Trophoblast cell (in vitro differentiated cells and primary cell): ENCODE data around the gene FGGY.

ENCODE experiments used
- DNase-seq, 2 donors: peaks; one replicate each; pipeline ENCODE4 v3.0.0-alpha.2; 2016
- H2AFZ ChIP-seq: 2 replicates; pipeline ENCODE4 v1.6.1; 2013; ENCODE audit warnings: low read length, moderate library complexity, mild to moderate bottlenecking; ENCODE audit not compliant: insufficient read depth, poor library complexity
- H2AK5ac ChIP-seq: 2 replicates; pipeline ENCODE4 v1.6.1; 2013; ENCODE audit warnings: mild to moderate bottlenecking, low read length
- H2BK120ac ChIP-seq: 2 replicates; pipeline ENCODE4 v1.6.1; 2013; ENCODE audit warnings: low read length, mild to moderate bottlenecking, moderate library complexity; ENCODE audit not compliant: insufficient read depth, poor library complexity
- H2BK12ac ChIP-seq: 2 replicates; pipeline ENCODE4 v1.6.1; 2013; ENCODE audit warnings: mild to moderate bottlenecking, low read length, moderate library complexity
- H2BK5ac ChIP-seq: 2 replicates; pipeline ENCODE4 v1.6.1; 2013; ENCODE audit warnings: low read length, low read depth, moderate library complexity, mild to moderate bottlenecking; ENCODE audit not compliant: poor library complexity
- H3K14ac ChIP-seq: 2 replicates; pipeline ENCODE4 v1.6.1; 2013; ENCODE audit warnings: mild to moderate bottlenecking, low read length
- H3K18ac ChIP-seq: 2 replicates; pipeline ENCODE4 v1.6.1; 2013; ENCODE audit warnings: mild to moderate bottlenecking, low read length
- H3K23ac ChIP-seq: 2 replicates; pipeline ENCODE4 v1.6.1; 2013; ENCODE audit warnings: low read length
- H3K27ac ChIP-seq: 2 replicates; pipeline ENCODE4 v1.5.1; 2013; ENCODE audit warnings: low read depth, mild to moderate bottlenecking, inconsistent platforms, low read length, moderate library complexity
- H3K27me3 ChIP-seq: 2 replicates; pipeline ENCODE4 v1.6.1; 2013; ENCODE audit warnings: inconsistent platforms, mild to moderate bottlenecking, low read length, moderate library complexity; ENCODE audit not compliant: insufficient read depth
- H3K36me3 ChIP-seq, 2 experiments: 1 replicate in 1 of 2; 2 replicates in 1 of 2; pipeline ENCODE4 v1.6.1; 2013; ENCODE audit warnings: low read length in 2 of 2, mild to moderate bottlenecking in 2 of 2, moderate library complexity in 1 of 2; ENCODE audit not compliant: insufficient read depth in 2 of 2, control insufficient read depth in 1 of 2
- H3K4ac ChIP-seq: 2 replicates; pipeline ENCODE4 v1.6.1; 2013; ENCODE audit warnings: low read depth, mild to moderate bottlenecking, low read length, moderate library complexity
- H3K4me1 ChIP-seq, 2 experiments: 1 replicate in 1 of 2; 2 replicates in 1 of 2; pipeline ENCODE4 v1.6.1; 2013; ENCODE audit warnings: low read length in 2 of 2, mild to moderate bottlenecking in 2 of 2, moderate library complexity in 1 of 2; ENCODE audit not compliant: insufficient read depth in 2 of 2, control insufficient read depth in 1 of 2
- H3K4me2 ChIP-seq: 2 replicates; pipeline ENCODE4 v1.6.1; 2013; ENCODE audit warnings: inconsistent platforms, mild to moderate bottlenecking, low read length, moderate library complexity
- H3K4me3 ChIP-seq: 2 replicates; pipeline ENCODE4 v1.5.1; 2013; ENCODE audit warnings: mild to moderate bottlenecking, low read depth, low read length, inconsistent platforms
- H3K79me1 ChIP-seq: one replicate; pipeline ENCODE4 v1.6.1; 2013; ENCODE audit warnings: low read length
- H3K79me2 ChIP-seq: 2 replicates; pipeline ENCODE4 v1.6.1; 2013; ENCODE audit warnings: low read length, mild to moderate bottlenecking; ENCODE audit not compliant: control insufficient read depth, insufficient read depth, poor library complexity
- H3K9ac ChIP-seq: 2 replicates; pipeline ENCODE4 v1.6.1; 2013; ENCODE audit warnings: mild to moderate bottlenecking, low read length
- H3K9me3 ChIP-seq: 2 replicates; pipeline ENCODE4 v1.6.1; 2013; ENCODE audit warnings: low read depth, mild to moderate bottlenecking, control low read depth, inconsistent platforms, low read length; ENCODE audit not compliant: insufficient read depth
- H4K12ac ChIP-seq: 2 replicates; pipeline ENCODE4 v1.6.1; 2013; ENCODE audit warnings: low read depth, mild to moderate bottlenecking, low read length, moderate library complexity
- H4K8ac ChIP-seq: 2 replicates; pipeline ENCODE4 v1.6.1; 2013; ENCODE audit warnings: low read depth, mild to moderate bottlenecking, low read length, moderate library complexity
- H4K91ac ChIP-seq: one replicate; pipeline ENCODE4 v1.6.1; 2013; ENCODE audit warnings: low read depth, mild to moderate bottlenecking, low read length, moderate library complexity
- WGBS: extraction: QIAGEN DNeasy Blood & Tissue Kit; methylation state at CpG from one replicate; pipeline ENCODE4 v1.1.7; 2013; ENCODE audit warnings: missing lambda C conversion rate; ENCODE audit not compliant: insufficient read length, insufficient coverage; ENCODE audit errors: extremely low coverage; 5-methylcytosine and 5-hydroxymethylcytosine counted together

FGGY gene

GRCh38 chr1:59568158-59568935 is 271.5 kb downstream of the FGGY start:
- H3K9ac ChIP-seq = no peak overlapping the region
- H3K4me3 ChIP-seq = no peak overlapping the region
- H3K79me1 ChIP-seq = peaks cover 2% of the 10 kb centered on the region
- H4K12ac ChIP-seq = no peak overlapping the region
- no CpG with 5 or more reads among the region's 6 CpGs for WGBS
- peak overlapping the region; percentile 20 for H2BK120ac ChIP-seq
- no peak overlapping the region for H3K4me2 ChIP-seq
- DNase-seq = no peak
- no peak overlapping the region for H3K27ac ChIP-seq
- H3K4ac ChIP-seq = no peak overlapping the region
- no peaks in the 10 kb centered on the region for H3K9me3 ChIP-seq
- H2BK5ac ChIP-seq = no peak overlapping the region
- peak overlapping the region; percentile 70 for H4K8ac ChIP-seq
- H3K14ac ChIP-seq = peak overlapping the region; percentile 32
- no peaks in the 10 kb centered on the region for H3K27me3 ChIP-seq
- no peak overlapping the region for H3K18ac ChIP-seq
- H3K23ac ChIP-seq = no peak overlapping the region
- H3K79me2 ChIP-seq = no peaks in the 10 kb centered on the region
- H3K36me3 ChIP-seq = no peaks in the 10 kb centered on the region
- H4K91ac ChIP-seq = no peak overlapping the region
- peaks cover 0 to 4% of the 10 kb centered on the region in 2 experiments for H3K4me1 ChIP-seq
- H2BK12ac ChIP-seq = peak overlapping the region; percentile 97
- no peak overlapping the region for H2AFZ ChIP-seq
- peak overlapping the region; percentile 97 for H2AK5ac ChIP-seq

- no CpG with 5 or more reads among the region's 2 CpGs for WGBS
Measured at GRCh38 chr1:59569198-59569597, 272.3 kb downstream of the FGGY start.

GRCh38 chr1:59570524-59570923 is 273.6 kb downstream of the FGGY start:
- H3K36me3 ChIP-seq = peaks cover 2% of the 10 kb centered on the region in 2 experiments
- no peak overlapping the region for H2AK5ac ChIP-seq
- H3K4ac ChIP-seq = no peak overlapping the region
- H3K14ac ChIP-seq = no peak overlapping the region
- peak overlapping the region; percentile 5 for H3K4me2 ChIP-seq
- H3K27me3 ChIP-seq = no peaks in the 10 kb centered on the region
- peak overlapping the region; percentile 52 for H3K27ac ChIP-seq
- H2BK120ac ChIP-seq = no peak overlapping the region
- H4K91ac ChIP-seq = peak overlapping the region; percentile 51
- H3K79me1 ChIP-seq = peaks cover 2% of the 10 kb centered on the region
- H3K18ac ChIP-seq = no peak overlapping the region
- DNase-seq = no peak
- H4K8ac ChIP-seq = no peak overlapping the region
- no peak overlapping the region for H3K23ac ChIP-seq
- no peak overlapping the region for H3K4me3 ChIP-seq
- no CpG with 5 or more reads among the region's 3 CpGs for WGBS
- peaks cover 2% of the 10 kb centered on the region for H3K9me3 ChIP-seq
- H4K12ac ChIP-seq = no peak overlapping the region
- H2AFZ ChIP-seq = no peak overlapping the region
- H3K4me1 ChIP-seq = peaks cover 0 to 4% of the 10 kb centered on the region in 2 experiments
- H2BK12ac ChIP-seq = no peak overlapping the region
- H3K9ac ChIP-seq = no peak overlapping the region
- no peak overlapping the region for H2BK5ac ChIP-seq
- H3K79me2 ChIP-seq = no peaks in the 10 kb centered on the region

More at GRCh38 chr1:59569198-59569597, 272.3 kb downstream of the FGGY start:
- Histone ChIP-seq H3K36me3 (peaks cover 2% of the 10 kb centered on the region in 2 experiments), H3K27ac (no peak overlapping the region), H3K79me2 (no peaks in the 10 kb centered on the region), H3K79me1 (peaks cover 2% of the 10 kb centered on the region), H4K91ac (no peak overlapping the region), H3K4me2 (no peak overlapping the region), H4K12ac (no peak overlapping the region), H2AK5ac (no peak overlapping the region), H3K18ac (no peak overlapping the region), H3K4me3 (no peak overlapping the region), H3K4me1 (peaks cover 0 to 4% of the 10 kb centered on the region in 2 experiments), H3K27me3 (no peaks in the 10 kb centered on the region), H3K4ac (no peak overlapping the region), H3K23ac (no peak overlapping the region), H4K8ac (no peak overlapping the region), H2BK120ac (no peak overlapping the region), H3K9me3 (peaks cover 2% of the 10 kb centered on the region), H3K9ac (no peak overlapping the region), H3K14ac (no peak overlapping the region), H2BK5ac (no peak overlapping the region), H2BK12ac (no peak overlapping the region), H2AFZ (no peak overlapping the region)
- DNase-seq = no peak

- H3K14ac ChIP-seq = no peak overlapping the region
- no peak overlapping the region for H2BK12ac ChIP-seq
- H4K91ac ChIP-seq = no peak overlapping the region
- peak in 1 of 2 donors; percentile 13 for DNase-seq
- no peak overlapping the region for H3K27ac ChIP-seq
- peaks cover 0 to 3% of the 10 kb centered on the region in 2 experiments for H3K4me1 ChIP-seq
- H3K4ac ChIP-seq = no peak overlapping the region
- H3K9me3 ChIP-seq = peaks cover 2% of the 10 kb centered on the region
- H4K12ac ChIP-seq = no peak overlapping the region
- H2AK5ac ChIP-seq = no peak overlapping the region
- H2AFZ ChIP-seq = no peak overlapping the region
- H3K4me3 ChIP-seq = no peak overlapping the region
- H3K4me2 ChIP-seq = no peak overlapping the region
- H3K79me1 ChIP-seq = no peaks in the 10 kb centered on the region
- no peak overlapping the region for H3K9ac ChIP-seq
- no peaks in the 10 kb centered on the region for H3K27me3 ChIP-seq
- no peak overlapping the region for H3K23ac ChIP-seq
- H3K36me3 ChIP-seq = peaks cover 2% of the 10 kb centered on the region in 2 experiments
- no peak overlapping the region for H2BK120ac ChIP-seq
- no peak overlapping the region for H3K18ac ChIP-seq
- no peak overlapping the region for H4K8ac ChIP-seq
- H2BK5ac ChIP-seq = no peak overlapping the region
- WGBS = no CpG with 5 or more reads among the region's 2 CpGs
- no peaks in the 10 kb centered on the region for H3K79me2 ChIP-seq
Measured at GRCh38 chr1:59574085-59574484, 277.2 kb downstream of the FGGY start.
